ENCODE data around the gene TOM1.

- TF ChIP-seq GABPA (IDR thresholded peaks at IDR 0.05; ENCODE audit: low read depth, low read length): no peak
- no peak for TF ChIP-seq GABPA (CRISPR knock-in tag; IDR thresholded peaks at IDR 0.05; ENCODE audit: low read depth)
- no peak for TF ChIP-seq ZNF597 (CRISPR knock-in tag; IDR thresholded peaks at IDR 0.05)
- no peak for TF ChIP-seq ZSCAN29 (CRISPR knock-in tag; conservative IDR thresholded peaks at IDR 0.05)
- TF ChIP-seq GPN1 (CRISPR knock-in tag; IDR thresholded peaks at IDR 0.05; ENCODE audit: borderline replicate concordance): no peak
- no peak for TF ChIP-seq ZNF564 (CRISPR knock-in tag; IDR thresholded peaks at IDR 0.05)
- TF ChIP-seq, protein P1, sequence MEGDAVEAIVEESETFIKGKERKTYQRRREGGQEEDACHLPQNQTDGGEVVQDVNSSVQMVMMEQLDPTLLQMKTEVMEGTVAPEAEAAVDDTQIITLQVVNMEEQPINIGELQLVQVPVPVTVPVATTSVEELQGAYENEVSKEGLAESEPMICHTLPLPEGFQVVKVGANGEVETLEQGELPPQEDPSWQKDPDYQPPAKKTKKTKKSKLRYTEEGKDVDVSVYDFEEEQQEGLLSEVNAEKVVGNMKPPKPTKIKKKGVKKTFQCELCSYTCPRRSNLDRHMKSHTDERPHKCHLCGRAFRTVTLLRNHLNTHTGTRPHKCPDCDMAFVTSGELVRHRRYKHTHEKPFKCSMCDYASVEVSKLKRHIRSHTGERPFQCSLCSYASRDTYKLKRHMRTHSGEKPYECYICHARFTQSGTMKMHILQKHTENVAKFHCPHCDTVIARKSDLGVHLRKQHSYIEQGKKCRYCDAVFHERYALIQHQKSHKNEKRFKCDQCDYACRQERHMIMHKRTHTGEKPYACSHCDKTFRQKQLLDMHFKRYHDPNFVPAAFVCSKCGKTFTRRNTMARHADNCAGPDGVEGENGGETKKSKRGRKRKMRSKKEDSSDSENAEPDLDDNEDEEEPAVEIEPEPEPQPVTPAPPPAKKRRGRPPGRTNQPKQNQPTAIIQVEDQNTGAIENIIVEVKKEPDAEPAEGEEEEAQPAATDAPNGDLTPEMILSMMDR (CRISPR knock-in tag; IDR thresholded peaks at IDR 0.05): no peak
- TF ChIP-seq RFX1 (IDR thresholded peaks at IDR 0.05): no peak
- no peak for TF ChIP-seq HCFC1 (IDR thresholded peaks at IDR 0.05; ENCODE audit: low read depth, low read length)
- no peak for TF ChIP-seq MEF2D (CRISPR knock-in tag; IDR thresholded peaks at IDR 0.05)
Measured at GRCh38 chr22:35383679-35384071, 84.0 kb downstream of the TOM1 start.
